Gastrocnemius medialis (tissue), 4 donors: ENCODE results near the gene TIAL1.

ENCODE experiments used
- POLR2A ChIP-seq, 2 donors: fragments of 450-650 bp; IDR thresholded peaks; one replicate each; pipeline ENCODE4 v1.6.1; 2017; ENCODE audit warnings: antibody characterized with exemption in 2 of 2, mild to moderate bottlenecking in 2 of 2, moderate library complexity in 2 of 2
- TF ChIP-seq, protein P1 (sequence below), 5 experiments: fragments of 450-650 bp in 3 of 5; fragments of 200-600 bp in 2 of 5; sonication (generic) in 2 of 5; IDR thresholded peaks in 4 of 5; conservative IDR thresholded peaks in 1 of 5; 1 replicate in 4 of 5; 2 replicates in 1 of 5; pipeline ENCODE4 v1.5.1; 2016 to 2019; ENCODE audit warnings: antibody characterized with exemption in 5 of 5, mild to moderate bottlenecking in 3 of 5, moderate library complexity in 3 of 5

DNA sequence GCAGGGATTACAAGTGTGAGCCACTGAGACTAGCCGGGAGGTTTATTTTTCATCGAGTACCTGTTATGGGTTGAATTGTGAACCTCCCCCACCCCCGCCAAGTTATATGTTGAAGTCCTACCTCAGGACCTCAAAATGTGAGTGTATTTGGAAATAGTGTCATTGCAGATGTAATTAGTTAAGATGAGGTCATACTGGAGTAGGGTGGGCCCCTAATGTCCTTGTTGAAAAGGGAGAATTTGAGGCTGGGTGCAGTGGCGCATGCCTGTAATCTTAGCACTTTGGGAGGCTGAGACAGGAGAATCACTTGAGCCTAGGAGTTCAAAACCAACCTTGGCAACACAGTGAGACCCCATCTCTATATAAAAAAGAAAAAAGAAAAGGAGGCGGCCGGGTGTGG, 43.6 kb upstream of the TIAL1 start:
- TF ChIP-seq POLR2A (IDR thresholded peaks at IDR 0.05) = no peak
- TF ChIP-seq, protein P1, sequence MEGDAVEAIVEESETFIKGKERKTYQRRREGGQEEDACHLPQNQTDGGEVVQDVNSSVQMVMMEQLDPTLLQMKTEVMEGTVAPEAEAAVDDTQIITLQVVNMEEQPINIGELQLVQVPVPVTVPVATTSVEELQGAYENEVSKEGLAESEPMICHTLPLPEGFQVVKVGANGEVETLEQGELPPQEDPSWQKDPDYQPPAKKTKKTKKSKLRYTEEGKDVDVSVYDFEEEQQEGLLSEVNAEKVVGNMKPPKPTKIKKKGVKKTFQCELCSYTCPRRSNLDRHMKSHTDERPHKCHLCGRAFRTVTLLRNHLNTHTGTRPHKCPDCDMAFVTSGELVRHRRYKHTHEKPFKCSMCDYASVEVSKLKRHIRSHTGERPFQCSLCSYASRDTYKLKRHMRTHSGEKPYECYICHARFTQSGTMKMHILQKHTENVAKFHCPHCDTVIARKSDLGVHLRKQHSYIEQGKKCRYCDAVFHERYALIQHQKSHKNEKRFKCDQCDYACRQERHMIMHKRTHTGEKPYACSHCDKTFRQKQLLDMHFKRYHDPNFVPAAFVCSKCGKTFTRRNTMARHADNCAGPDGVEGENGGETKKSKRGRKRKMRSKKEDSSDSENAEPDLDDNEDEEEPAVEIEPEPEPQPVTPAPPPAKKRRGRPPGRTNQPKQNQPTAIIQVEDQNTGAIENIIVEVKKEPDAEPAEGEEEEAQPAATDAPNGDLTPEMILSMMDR (IDR thresholded peaks at IDR 0.05 in 4 of 5, conservative IDR thresholded peaks at IDR 0.05 in 1 of 5) = no peak
